NCI-H460 (cell line): ENCODE measurements around the gene SGK2. TPM values are rescaled to one million over a fixed set of nuclear protein-coding genes. Genes with fewer than 3 reads are reported as not detected.

ENCODE experiments used
- DNase-seq: peaks from one replicate; pipeline ENCODE4 v3.0.0-alpha.2; 2016; ENCODE audit warnings: low read depth; ENCODE audit errors: extremely low read depth
- polyA plus RNA-seq: library from polyadenylated mRNA; depleted of rRNA; stranded (reverse); fragments of >200 nt; gene quantifications from 2 replicates; pipeline ENCODE4 v1.2.3, GENCODE V29; 2014; cell fraction: nucleus; rRNA removed
- total RNA-seq: library from RNA; depleted of rRNA; stranded (reverse); fragments of >200 nt; shearing (Covaris generic); gene quantifications from 2 replicates; pipeline ENCODE4 v1.2.3, GENCODE V29; 2014; rRNA removed

The SGK2 gene
- total RNA-seq, result 0.15 TPM in 1 of 2 replicates, not detected in the other
- 0.38 and 0.78 TPM in 2 replicates for polyA plus RNA-seq

DNA sequence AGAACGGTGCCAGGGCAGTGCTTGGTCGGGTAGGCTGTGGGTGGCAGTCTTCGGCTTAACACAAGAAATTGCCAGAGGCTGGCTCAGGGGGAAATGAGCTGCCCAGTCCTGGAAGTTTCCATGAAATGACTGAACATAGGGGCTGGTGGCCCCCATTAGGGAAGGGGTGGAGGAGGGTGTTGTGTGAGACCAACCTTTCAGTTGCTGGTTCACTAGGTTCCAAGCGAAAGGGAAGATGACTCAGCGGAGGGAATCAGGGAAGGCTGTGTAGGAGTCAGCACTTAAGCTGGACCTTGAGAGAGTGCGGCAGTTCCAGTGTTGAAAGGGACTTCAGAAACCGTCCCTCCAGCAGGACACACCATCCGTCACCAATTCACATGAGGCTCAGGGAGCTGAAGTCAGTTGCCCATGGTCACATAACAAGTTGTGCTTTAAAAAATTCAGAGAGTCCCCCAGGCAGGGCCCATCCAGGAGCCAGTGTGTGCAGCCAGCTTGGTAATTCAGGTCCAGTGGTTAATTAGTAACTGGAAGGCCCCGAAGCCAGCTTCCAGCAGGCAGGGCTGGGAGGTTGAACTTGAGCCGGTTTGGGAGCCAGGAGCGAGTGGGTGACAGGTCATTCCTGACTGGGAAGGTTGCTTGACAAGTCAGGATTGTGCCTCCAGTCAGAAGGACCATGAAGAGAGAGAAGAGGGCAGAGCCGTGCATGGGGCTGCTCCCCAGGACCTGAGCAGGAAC lies at the start of gene SGK2:
Gene SGK2 (plus strand): TSS at position 616 of the 735 bp plus-strand sequence. CDS start 7,469 bp downstream, outside the sequence.
- DNase-seq, result no peak

DNA sequence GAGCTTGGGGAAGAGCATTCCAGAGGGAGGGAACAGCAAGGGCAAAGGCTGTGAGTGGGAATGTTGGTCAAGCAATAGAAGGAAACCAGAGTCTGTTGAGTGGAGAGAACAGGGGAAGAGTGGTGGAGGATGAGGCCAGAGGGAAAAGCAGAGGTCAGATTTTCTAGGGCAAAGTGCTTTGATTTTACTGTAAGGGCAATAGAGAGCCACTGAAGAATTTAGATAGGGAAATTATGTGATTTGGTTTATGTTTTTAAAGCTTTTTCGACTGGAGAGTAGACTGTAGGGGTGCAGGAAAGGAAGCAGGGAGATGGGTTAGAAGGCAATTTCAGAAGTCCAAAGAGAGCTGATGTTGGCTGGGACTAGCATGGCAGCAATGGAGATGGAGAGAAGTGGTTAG lies 46.9 kb upstream of the SGK2 start:
- DNase-seq, result no peak

- DNase-seq, result no peak
Measured at GRCh38 chr20:43513372-43513930, 45.4 kb upstream of the SGK2 start.

DNA sequence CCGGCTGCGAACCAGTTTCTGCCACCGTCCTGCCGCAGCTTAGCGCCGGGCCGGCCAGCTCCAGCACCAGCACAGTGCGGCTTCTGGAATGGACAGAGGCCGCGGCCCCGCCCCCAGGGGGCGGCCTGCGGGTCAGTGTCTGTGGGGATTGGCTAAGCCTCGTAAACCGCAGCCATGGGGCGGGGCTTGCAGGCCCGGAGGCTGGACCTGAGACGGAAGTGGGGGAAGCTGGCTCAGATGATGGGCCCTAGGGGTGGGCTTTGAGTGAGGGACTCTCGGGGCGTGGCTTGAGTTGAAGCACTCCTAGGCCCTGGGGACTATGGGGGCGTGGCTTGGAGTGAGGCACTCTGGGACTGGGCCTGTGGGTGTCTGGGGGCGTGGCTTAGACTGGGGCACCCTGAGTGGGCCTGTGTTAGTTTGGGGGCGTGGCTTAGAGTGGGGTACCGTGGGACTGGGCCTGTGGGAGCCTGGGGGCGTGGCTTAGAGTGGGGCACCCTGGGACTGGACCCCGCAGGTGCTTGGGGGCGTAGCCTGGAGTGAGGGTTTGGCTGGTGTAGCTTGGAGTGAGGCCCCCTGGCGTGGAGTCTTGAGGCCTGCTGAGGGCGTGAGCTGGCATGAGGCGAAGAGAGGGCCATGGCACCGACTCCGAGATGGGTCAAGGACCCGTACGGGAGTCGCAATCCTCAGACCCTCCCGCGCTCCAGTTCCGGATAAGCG lies 44.7 kb upstream of the SGK2 start:
- DNase-seq, result peak; percentile 100

- DNase-seq, result peak; percentile 2
Measured at GRCh38 chr20:43514648-43514999, 44.2 kb upstream of the SGK2 start.

DNA sequence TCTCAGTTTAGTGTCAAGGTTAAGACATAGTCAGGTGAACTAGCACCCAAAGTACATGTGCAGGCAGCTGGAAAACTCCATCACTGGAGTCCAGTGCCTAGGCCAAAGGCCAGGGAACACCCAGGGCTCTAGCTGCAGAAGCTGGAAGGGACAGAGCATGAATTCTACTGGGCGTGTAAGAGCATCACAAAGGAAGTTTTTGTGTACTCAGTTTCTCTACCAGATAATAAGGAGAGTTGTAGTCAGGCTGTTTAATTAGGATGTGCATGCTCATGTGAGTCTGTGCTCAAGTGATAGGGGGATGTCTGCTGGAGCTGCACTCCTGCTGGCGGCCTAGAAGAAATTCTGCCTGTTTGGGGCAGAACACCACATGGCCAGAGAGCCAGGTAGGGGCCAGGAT lies 43.2 kb upstream of the SGK2 start:
- DNase-seq, result no peak

DNA sequence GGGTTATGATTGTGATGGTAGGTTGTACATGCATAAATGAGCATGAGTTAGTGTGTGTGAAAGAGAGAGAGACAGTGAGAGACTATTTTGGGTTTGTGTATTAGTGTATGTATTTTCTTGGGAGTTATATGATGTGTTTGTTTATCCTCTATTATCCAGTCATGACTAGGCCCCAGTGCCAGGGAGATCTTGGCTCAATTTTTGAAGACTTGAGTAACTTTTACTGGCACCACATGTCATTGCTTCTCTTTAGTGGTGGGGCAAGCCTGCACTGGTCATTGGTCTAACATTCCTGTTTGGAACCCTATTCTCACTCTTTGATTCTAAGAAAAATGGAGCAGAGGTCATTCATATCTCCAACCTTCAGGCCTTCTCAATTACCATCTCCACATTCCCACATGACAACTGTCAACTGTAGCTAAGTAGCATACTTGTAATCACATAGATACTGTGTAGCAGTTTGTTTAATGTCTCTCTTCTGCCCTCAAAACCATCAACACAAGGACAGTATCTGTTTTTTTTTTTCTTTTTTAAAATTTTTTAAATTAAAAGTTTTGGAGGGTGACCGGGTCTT lies 42.5 kb upstream of the SGK2 start:
- no peak for DNase-seq

GRCh38 chr20:43520074-43520630 lies 38.7 kb upstream of the SGK2 start:
- no peak for DNase-seq

DNA sequence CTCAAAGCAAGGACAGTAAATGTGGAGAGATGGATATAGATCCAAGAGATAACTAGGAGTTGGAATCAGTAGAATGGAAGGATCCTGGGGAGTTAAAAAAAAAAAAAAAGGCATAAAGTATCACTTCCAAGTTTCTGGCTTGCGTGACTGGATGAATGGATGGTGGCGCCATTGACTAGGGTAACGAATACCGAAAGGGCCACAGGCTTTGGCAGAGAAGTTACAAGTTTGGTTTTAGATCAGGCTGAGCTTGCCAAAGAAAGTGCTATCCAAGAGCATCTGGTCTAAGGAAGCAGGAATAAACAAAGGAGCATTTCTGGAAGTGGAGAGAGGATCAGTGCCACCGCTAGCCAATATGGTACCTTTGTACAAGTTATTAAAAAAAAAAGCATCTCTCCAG lies 33.8 kb upstream of the SGK2 start:
- no peak for DNase-seq

- DNase-seq, result no peak
Measured at GRCh38 chr20:43528258-43528875, 30.5 kb upstream of the SGK2 start.

DNA sequence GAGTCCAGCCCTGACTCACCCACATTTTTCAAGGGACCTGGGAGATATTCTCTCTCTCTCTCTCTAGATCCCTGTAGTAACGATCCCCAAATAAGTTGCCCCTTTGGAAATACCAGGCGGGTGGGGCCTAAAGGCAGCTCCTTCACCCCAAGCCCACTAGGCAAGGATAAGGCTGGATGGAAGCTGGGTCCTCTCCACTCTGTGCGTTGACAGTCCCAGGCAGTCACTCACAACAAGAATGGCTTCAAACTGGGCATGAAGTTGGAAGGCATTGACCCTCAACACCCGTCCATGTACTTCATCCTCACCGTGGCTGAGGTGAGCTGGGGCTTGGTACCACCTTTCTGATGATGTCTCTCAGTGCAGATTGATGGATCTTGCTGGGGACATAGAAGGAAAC lies 29.8 kb upstream of the SGK2 start:
- no peak for DNase-seq

DNA sequence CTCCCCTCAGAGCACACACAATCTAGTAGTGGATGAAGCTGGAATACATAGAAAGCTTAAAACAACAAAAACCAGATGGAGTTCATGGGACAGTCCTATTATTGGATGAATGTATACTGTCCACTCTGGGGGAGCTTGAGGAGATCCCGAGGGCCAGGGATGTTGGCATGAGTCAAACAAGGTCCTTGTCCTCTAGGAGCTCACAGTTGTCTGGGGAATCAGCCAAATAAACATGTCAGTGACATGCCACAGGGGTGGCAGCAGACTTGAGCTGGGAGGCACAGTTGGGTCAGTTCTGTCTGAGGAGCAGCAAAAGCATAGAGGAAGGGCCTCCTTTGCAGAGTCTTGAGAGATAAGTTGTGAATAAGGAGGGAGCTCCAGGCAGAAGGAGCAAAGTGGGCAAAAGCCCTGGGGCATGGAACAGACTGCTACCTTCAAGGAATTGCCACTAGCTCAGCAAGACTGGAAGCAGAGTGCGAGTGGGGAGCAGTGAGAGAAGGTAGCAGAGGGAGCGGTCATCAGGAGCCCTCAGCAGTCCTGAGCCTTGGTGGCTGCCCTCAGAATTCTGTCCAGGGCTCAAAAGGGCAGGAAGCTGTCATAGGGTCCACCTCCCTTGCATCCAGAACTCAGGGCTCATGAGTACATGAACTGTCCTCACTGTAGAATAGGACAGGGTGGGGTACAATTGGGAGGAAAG lies 29.2 kb upstream of the SGK2 start:
- DNase-seq, result no peak

GRCh38 chr20:43530321-43531090 lies 28.3 kb upstream of the SGK2 start:
- no peak for DNase-seq

- no peak for DNase-seq
Measured at GRCh38 chr20:43531091-43531443, 27.8 kb upstream of the SGK2 start.

DNA sequence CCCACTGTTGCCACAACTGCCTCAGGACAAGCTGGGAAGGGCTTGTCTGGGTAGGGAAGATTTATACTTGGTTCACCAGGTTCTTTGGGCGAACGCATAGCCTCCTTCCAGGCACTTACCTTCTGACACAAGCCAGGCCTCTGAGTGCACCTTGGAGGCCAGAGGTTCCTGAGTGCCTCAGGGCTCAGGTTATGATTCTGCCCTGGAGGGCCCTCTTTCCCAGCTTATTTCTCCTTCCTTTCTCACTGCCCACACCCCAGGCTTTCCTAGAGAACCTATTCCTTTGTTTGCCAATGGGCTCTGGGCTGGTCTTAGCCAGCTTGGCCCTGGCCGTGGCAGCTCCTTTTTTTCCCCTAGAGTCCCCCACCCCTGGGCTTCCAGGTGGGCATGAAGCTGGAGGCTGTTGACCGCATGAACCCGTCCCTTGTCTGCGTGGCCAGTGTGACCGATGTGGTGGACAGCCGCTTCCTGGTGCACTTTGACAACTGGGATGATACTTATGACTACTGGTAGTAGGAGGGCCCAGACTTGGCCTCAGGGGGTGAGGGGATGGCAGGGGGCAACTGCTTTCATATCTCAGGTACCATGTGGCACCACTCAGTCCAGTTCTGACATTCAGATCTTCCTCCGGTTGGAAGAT lies 26.3 kb upstream of the SGK2 start:
- no peak for DNase-seq

DNA sequence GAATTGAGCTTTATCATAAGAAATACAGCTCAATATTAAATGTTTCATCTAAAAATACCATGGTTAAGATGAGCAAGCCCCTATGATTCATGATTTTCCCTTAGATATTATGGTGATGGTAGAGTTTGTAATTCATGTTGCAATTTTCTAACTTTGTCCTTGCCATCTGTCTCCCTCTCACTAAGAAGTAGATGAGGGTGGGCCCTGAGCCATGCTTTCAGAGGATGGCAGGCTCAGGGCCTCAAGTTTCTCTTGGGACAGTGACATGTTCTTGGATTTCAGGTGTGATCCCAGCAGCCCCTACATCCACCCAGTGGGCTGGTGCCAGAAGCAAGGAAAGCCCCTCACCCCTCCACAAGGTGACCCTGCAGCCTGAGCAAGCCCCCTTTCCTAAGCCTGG lies 25.8 kb upstream of the SGK2 start:
- DNase-seq, result no peak

- no peak for DNase-seq
Measured at GRCh38 chr20:43534016-43534415, 24.8 kb upstream of the SGK2 start.

DNA sequence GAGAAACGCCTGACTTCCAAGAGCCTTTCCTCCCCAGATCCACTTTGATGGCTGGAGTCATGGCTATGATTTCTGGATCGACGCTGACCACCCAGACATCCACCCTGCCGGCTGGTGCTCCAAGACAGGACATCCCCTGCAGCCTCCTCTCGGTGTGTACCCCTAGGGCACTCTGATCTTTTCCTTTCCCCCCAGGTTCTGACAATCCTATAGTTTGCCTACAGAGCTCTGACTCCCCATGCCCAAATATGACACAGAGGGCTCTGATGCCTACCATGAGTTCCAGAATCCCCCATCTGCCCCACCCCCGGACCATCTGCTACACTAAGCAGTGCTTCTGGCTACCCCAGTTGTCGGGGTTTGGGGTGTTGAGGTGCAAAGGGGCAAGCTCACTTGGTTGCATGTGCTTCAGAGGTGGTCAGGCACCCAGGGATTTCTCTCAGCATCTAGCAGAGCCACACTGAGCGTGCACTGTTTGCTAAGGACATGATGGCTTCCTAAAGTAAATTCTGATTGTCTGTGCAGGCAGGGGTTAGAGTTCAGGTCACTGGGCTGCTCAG lies 24.0 kb upstream of the SGK2 start:
- no peak for DNase-seq
